ENCODE measurements around the gene EGR4. TPM values are rescaled to one million over a fixed set of nuclear protein-coding genes. Genes with fewer than 3 reads are reported as not detected.
"Not testable (repeated sequence)": the region's sequence is repeated elsewhere in the genome, so short reads cannot be mapped to it uniquely, and the experiment has no call there.

Gene EGR4
- total RNA-seq, 2 experiments from 2014 or later = 0.14 to 0.17 TPM

GRCh38 chr2:73264332-73264606 is 29.1 kb downstream of the EGR4 start:
- H3K9me3 Mint-ChIP-seq = no peaks in the 10 kb centered on the region
- intact Hi-C loops (cut with DNase I, micrococcal nuclease) = no loop called here
- ChIA-PET POLR2A (no interaction called here), CTCF (no interaction called here)
- no peak for ATAC-seq (ENCODE audit: poor library complexity)
- Histone ChIP-seq H3K27me3 (ENCODE audit: control insufficient read depth in 1 of 2, insufficient read depth in 2 of 2, low read length in 2 of 2) (no peaks in the 10 kb centered on the region), H3K36me3 (ENCODE audit: insufficient read depth, low read length) (no peaks in the 10 kb centered on the region), H3K4me3 (ENCODE audit: low read length) (no peak overlapping the region), H3K27ac (ENCODE audit: low read depth in 1 of 2, low read length in 2 of 2) (no peak overlapping the region), H3K9me3 (ENCODE audit: control insufficient read depth in 1 of 2, insufficient read depth in 1 of 2, low read length in 2 of 2) (no peaks in the 10 kb centered on the region), H3K4me1 (ENCODE audit: insufficient read depth, low read length) (peaks cover 7% of the 10 kb centered on the region)
- no peak for DNase-seq
- no peaks in the 10 kb centered on the region for H3K27me3 Mint-ChIP-seq
- H3K36me3 Mint-ChIP-seq (ENCODE audit: low read depth) = peaks cover 38% of the 10 kb centered on the region
- H3K4me3 Mint-ChIP-seq = no peak overlapping the region
- H3K4me1 Mint-ChIP-seq (ENCODE audit: low read depth) = peaks cover 20% of the 10 kb centered on the region
- H3K27ac Mint-ChIP-seq = no peak overlapping the region
- no peak for TF ChIP-seq CTCF (IDR thresholded peaks at IDR 0.05)

GRCh38 chr2:73263540-73264331 is 29.6 kb downstream of the EGR4 start:
- Mint-ChIP-seq H3K4me3 (no peak overlapping the region), H3K36me3 (ENCODE audit: low read depth) (peaks cover 42% of the 10 kb centered on the region), H3K27me3 (no peaks in the 10 kb centered on the region), H3K27ac (no peak overlapping the region), H3K9me3 (no peaks in the 10 kb centered on the region), H3K4me1 (ENCODE audit: low read depth) (peaks cover 20% of the 10 kb centered on the region)
- Histone ChIP-seq H3K4me1 (ENCODE audit: insufficient read depth, low read length) (peaks cover 7% of the 10 kb centered on the region), H3K27ac (ENCODE audit: low read depth in 1 of 2, low read length in 2 of 2) (no peak overlapping the region), H3K9me3 (ENCODE audit: control insufficient read depth in 1 of 2, insufficient read depth in 1 of 2, low read length in 2 of 2) (no peaks in the 10 kb centered on the region), H3K36me3 (ENCODE audit: insufficient read depth, low read length) (no peaks in the 10 kb centered on the region), H3K4me3 (ENCODE audit: low read length) (no peak overlapping the region), H3K27me3 (ENCODE audit: control insufficient read depth in 1 of 2, insufficient read depth in 2 of 2, low read length in 2 of 2) (no peaks in the 10 kb centered on the region)
- no peak for DNase-seq
- ChIA-PET CTCF (no interaction called here), POLR2A (no interaction called here)
- intact Hi-C loops (cut with DNase I, micrococcal nuclease) = no loop called here
- TF ChIP-seq CTCF (IDR thresholded peaks at IDR 0.05) = no peak
- ATAC-seq (ENCODE audit: poor library complexity) = no peak

GRCh38 chr2:73262691-73263429 is 30.5 kb downstream of the EGR4 start:
- ATAC-seq (ENCODE audit: poor library complexity); CTCF ChIA-PET; POLR2A ChIA-PET; H3K4me3 ChIP-seq (ENCODE audit: low read length); H3K9me3 Mint-ChIP-seq; H3K27me3 ChIP-seq (ENCODE audit: control insufficient read depth in 1 of 2, insufficient read depth in 2 of 2, low read length in 2 of 2); H3K9me3 ChIP-seq (ENCODE audit: control insufficient read depth in 1 of 2, insufficient read depth in 1 of 2, low read length in 2 of 2); H3K27ac ChIP-seq (ENCODE audit: low read depth in 1 of 2, low read length in 2 of 2); intact Hi-C loops (cut with DNase I, micrococcal nuclease); H3K36me3 ChIP-seq (ENCODE audit: insufficient read depth, low read length); H3K27me3 Mint-ChIP-seq; H3K27ac Mint-ChIP-seq; DNase-seq; H3K4me3 Mint-ChIP-seq: not testable (repeated sequence)
- H3K4me1 ChIP-seq (ENCODE audit: insufficient read depth, low read length) = peaks cover 10% of the 10 kb centered on the region
- Mint-ChIP-seq H3K36me3 (ENCODE audit: low read depth) (peaks cover 36% of the 10 kb centered on the region), H3K4me1 (ENCODE audit: low read depth) (peaks cover 13% of the 10 kb centered on the region)
